ENCODE data around the gene PRMT3.

Gene PRMT3

GRCh38 chr11:20458905-20459632, 71.6 kb downstream of the PRMT3 start:
- no peaks in the 10 kb centered on the region for H3K27me3 ChIP-seq (ENCODE audit: control insufficient read depth in 3 of 3, insufficient read depth in 3 of 3, low read depth in 1 of 3, low read length in 3 of 3)

GRCh38 chr11:20459865-20460264, 72.3 kb downstream of the PRMT3 start:
- Histone ChIP-seq H3K4ac (ENCODE audit: low read length) (no peak overlapping the region), H4K91ac (ENCODE audit: low read depth, low read length, poor library complexity) (no peak overlapping the region), H3K27me3 (ENCODE audit: control insufficient read depth in 3 of 3, insufficient read depth in 3 of 3, low read depth in 1 of 3, low read length in 3 of 3) (no peaks in the 10 kb centered on the region), H3K4me1 (ENCODE audit: control insufficient read depth in 2 of 2, insufficient read depth in 1 of 2, low read depth in 1 of 2, low read length in 2 of 2) (no peaks in the 10 kb centered on the region), H3K23ac (ENCODE audit: low read depth, low read length, poor library complexity) (no peak overlapping the region), H3K79me1 (ENCODE audit: low read depth, low read length) (no peaks in the 10 kb centered on the region), H3K4me3 (ENCODE audit: low read length in 2 of 2) (no peak overlapping the region), H3K18ac (ENCODE audit: low read length) (no peak overlapping the region), H2AFZ (ENCODE audit: low read length) (no peak overlapping the region), H3K9ac (ENCODE audit: low read depth, low read length, poor library complexity) (no peak overlapping the region), H2BK12ac (ENCODE audit: low read length) (no peak overlapping the region), H4K8ac (ENCODE audit: low read depth, low read length) (no peak overlapping the region), H3K14ac (ENCODE audit: low read length) (no peak overlapping the region), H2BK15ac (ENCODE audit: low read length) (no peak overlapping the region), H3K27ac (replicated peaks; ENCODE audit: low read length) (no peak overlapping the region), H3K4me2 (ENCODE audit: insufficient read depth, low read length, poor library complexity, severe bottlenecking) (no peak overlapping the region), H2BK5ac (ENCODE audit: low read length) (no peak overlapping the region), H3K9me3 (replicated peaks in 1 of 2; ENCODE audit: control insufficient read depth in 2 of 2, insufficient read depth in 1 of 2, low read depth in 1 of 2, low read length in 2 of 2) (no peaks in the 10 kb centered on the region), H2AK5ac (ENCODE audit: low read depth, low read length) (no peak overlapping the region), H3K36me3 (replicated peaks in 1 of 2; ENCODE audit: control insufficient read depth in 2 of 2, insufficient read depth in 2 of 2, low read length in 2 of 2) (peaks cover 0 to 12% of the 10 kb centered on the region in 2 donors), H2BK120ac (ENCODE audit: low read depth, low read length) (no peak overlapping the region)
- no CpG with 5 or more reads among the region's 5 CpGs for WGBS, 2 donors (ENCODE audit: extremely low coverage in 2 of 2, insufficient read length in 2 of 2, insufficient replicate concordance in 1 of 2)
- DNase-seq (ENCODE audit: low spot score), result no peak

More at GRCh38 chr11:20458905-20459632, 71.6 kb downstream of the PRMT3 start:
- no peak overlapping the region for H2BK5ac ChIP-seq (ENCODE audit: low read length)
- no peak overlapping the region for H4K91ac ChIP-seq (ENCODE audit: low read depth, low read length, poor library complexity)
- H3K4me2 ChIP-seq (ENCODE audit: insufficient read depth, low read length, poor library complexity, severe bottlenecking), result no peak overlapping the region
- no peak overlapping the region for H4K8ac ChIP-seq (ENCODE audit: low read depth, low read length)
- H2BK12ac ChIP-seq (ENCODE audit: low read length), result no peak overlapping the region
- no peaks in the 10 kb centered on the region for H3K4me1 ChIP-seq (ENCODE audit: control insufficient read depth in 2 of 2, insufficient read depth in 1 of 2, low read depth in 1 of 2, low read length in 2 of 2)
- H3K9ac ChIP-seq (ENCODE audit: low read depth, low read length, poor library complexity), result no peak overlapping the region
- H3K14ac ChIP-seq (ENCODE audit: low read length), result no peak overlapping the region
- DNase-seq (ENCODE audit: low spot score), result no peak
- peaks cover 0 to 6% of the 10 kb centered on the region in 2 donors for H3K36me3 ChIP-seq (replicated peaks in 1 of 2; ENCODE audit: control insufficient read depth in 2 of 2, insufficient read depth in 2 of 2, low read length in 2 of 2)
- no peak overlapping the region for H3K23ac ChIP-seq (ENCODE audit: low read depth, low read length, poor library complexity)
- no peak overlapping the region for H2AK5ac ChIP-seq (ENCODE audit: low read depth, low read length)
- WGBS, 2 donors (ENCODE audit: extremely low coverage in 2 of 2, insufficient read length in 2 of 2, insufficient replicate concordance in 1 of 2), result no CpG with 5 or more reads among the region's 1 CpG
- H3K9me3 ChIP-seq (replicated peaks in 1 of 2; ENCODE audit: control insufficient read depth in 2 of 2, insufficient read depth in 1 of 2, low read depth in 1 of 2, low read length in 2 of 2), result no peaks in the 10 kb centered on the region
- no peak overlapping the region for H3K4ac ChIP-seq (ENCODE audit: low read length)
- no peak overlapping the region for H2AFZ ChIP-seq (ENCODE audit: low read length)
- no peaks in the 10 kb centered on the region for H3K79me1 ChIP-seq (ENCODE audit: low read depth, low read length)
- H2BK15ac ChIP-seq (ENCODE audit: low read length), result no peak overlapping the region
- no peak overlapping the region for H3K18ac ChIP-seq (ENCODE audit: low read length)
- no peak overlapping the region for H3K4me3 ChIP-seq (ENCODE audit: low read length in 2 of 2)
- no peak overlapping the region for H2BK120ac ChIP-seq (ENCODE audit: low read depth, low read length)
- no peak overlapping the region for H3K27ac ChIP-seq (replicated peaks; ENCODE audit: low read length)

GRCh38 chr11:20464518-20464917, 77.0 kb downstream of the PRMT3 start:
- no peak overlapping the region for H3K9ac ChIP-seq (ENCODE audit: low read depth, low read length, poor library complexity)
- no peaks in the 10 kb centered on the region for H3K4me1 ChIP-seq (ENCODE audit: control insufficient read depth in 2 of 2, insufficient read depth in 1 of 2, low read depth in 1 of 2, low read length in 2 of 2)
- H3K36me3 ChIP-seq (replicated peaks in 1 of 2; ENCODE audit: control insufficient read depth in 2 of 2, insufficient read depth in 2 of 2, low read length in 2 of 2), result peaks cover 0 to 24% of the 10 kb centered on the region in 2 donors
- H3K23ac ChIP-seq (ENCODE audit: low read depth, low read length, poor library complexity), result no peak overlapping the region
- H2BK15ac ChIP-seq (ENCODE audit: low read length), result no peak overlapping the region
- H2BK5ac ChIP-seq (ENCODE audit: low read length), result no peak overlapping the region
- H3K4me2 ChIP-seq (ENCODE audit: insufficient read depth, low read length, poor library complexity, severe bottlenecking), result no peak overlapping the region
- H2AK5ac ChIP-seq (ENCODE audit: low read depth, low read length), result no peak overlapping the region
- DNase-seq (ENCODE audit: low spot score), result no peak
- H3K14ac ChIP-seq (ENCODE audit: low read length), result no peak overlapping the region
- no peak overlapping the region for H3K4me3 ChIP-seq (ENCODE audit: low read length in 2 of 2)
- no peak overlapping the region for H2BK120ac ChIP-seq (ENCODE audit: low read depth, low read length)
- no peak overlapping the region for H3K4ac ChIP-seq (ENCODE audit: low read length)
- no peaks in the 10 kb centered on the region for H3K27me3 ChIP-seq (ENCODE audit: control insufficient read depth in 3 of 3, insufficient read depth in 3 of 3, low read depth in 1 of 3, low read length in 3 of 3)
- H3K18ac ChIP-seq (ENCODE audit: low read length), result no peak overlapping the region
- no CpG with 5 or more reads among the region's 2 CpGs for WGBS, 2 donors (ENCODE audit: extremely low coverage in 2 of 2, insufficient read length in 2 of 2, insufficient replicate concordance in 1 of 2)
- H3K9me3 ChIP-seq (replicated peaks in 1 of 2; ENCODE audit: control insufficient read depth in 2 of 2, insufficient read depth in 1 of 2, low read depth in 1 of 2, low read length in 2 of 2), result no peaks in the 10 kb centered on the region
- no peaks in the 10 kb centered on the region for H3K79me1 ChIP-seq (ENCODE audit: low read depth, low read length)
- H4K91ac ChIP-seq (ENCODE audit: low read depth, low read length, poor library complexity), result no peak overlapping the region
- H4K8ac ChIP-seq (ENCODE audit: low read depth, low read length), result no peak overlapping the region
- H3K27ac ChIP-seq (replicated peaks; ENCODE audit: low read length), result no peak overlapping the region
- no peak overlapping the region for H2AFZ ChIP-seq (ENCODE audit: low read length)
- H2BK12ac ChIP-seq (ENCODE audit: low read length), result no peak overlapping the region

GRCh38 chr11:20467487-20468185, 80.1 kb downstream of the PRMT3 start:
- H3K4ac ChIP-seq (ENCODE audit: low read length), result no peak overlapping the region
- H3K4me1 ChIP-seq (ENCODE audit: control insufficient read depth in 2 of 2, insufficient read depth in 1 of 2, low read depth in 1 of 2, low read length in 2 of 2), result no peaks in the 10 kb centered on the region
- no peak overlapping the region for H3K23ac ChIP-seq (ENCODE audit: low read depth, low read length, poor library complexity)
- H4K91ac ChIP-seq (ENCODE audit: low read depth, low read length, poor library complexity), result no peak overlapping the region
- no peak overlapping the region for H3K4me2 ChIP-seq (ENCODE audit: insufficient read depth, low read length, poor library complexity, severe bottlenecking)
- no peak overlapping the region for H4K8ac ChIP-seq (ENCODE audit: low read depth, low read length)
- no peak overlapping the region for H2BK15ac ChIP-seq (ENCODE audit: low read length)
- H3K9me3 ChIP-seq (replicated peaks in 1 of 2; ENCODE audit: control insufficient read depth in 2 of 2, insufficient read depth in 1 of 2, low read depth in 1 of 2, low read length in 2 of 2), result peaks cover 0 to 5% of the 10 kb centered on the region in 2 donors
- peaks cover 0 to 24% of the 10 kb centered on the region in 2 donors for H3K36me3 ChIP-seq (replicated peaks in 1 of 2; ENCODE audit: control insufficient read depth in 2 of 2, insufficient read depth in 2 of 2, low read length in 2 of 2)
- no peak overlapping the region for H2BK12ac ChIP-seq (ENCODE audit: low read length)
- H3K14ac ChIP-seq (ENCODE audit: low read length), result no peak overlapping the region
- no peak overlapping the region for H3K9ac ChIP-seq (ENCODE audit: low read depth, low read length, poor library complexity)
- H2AK5ac ChIP-seq (ENCODE audit: low read depth, low read length), result no peak overlapping the region
- no peak overlapping the region for H2AFZ ChIP-seq (ENCODE audit: low read length)
- no peak overlapping the region for H3K18ac ChIP-seq (ENCODE audit: low read length)
- no peak overlapping the region for H3K27ac ChIP-seq (replicated peaks; ENCODE audit: low read length)
- no peaks in the 10 kb centered on the region for H3K79me1 ChIP-seq (ENCODE audit: low read depth, low read length)
- no peak overlapping the region for H2BK5ac ChIP-seq (ENCODE audit: low read length)
- no peak overlapping the region for H3K4me3 ChIP-seq (ENCODE audit: low read length in 2 of 2)
- H2BK120ac ChIP-seq (ENCODE audit: low read depth, low read length), result no peak overlapping the region
- no peaks in the 10 kb centered on the region for H3K27me3 ChIP-seq (ENCODE audit: control insufficient read depth in 3 of 3, insufficient read depth in 3 of 3, low read depth in 1 of 3, low read length in 3 of 3)
- DNase-seq (ENCODE audit: low spot score), result no peak
- 100% methylated on average over 1 of the region's 6 CpGs; no CpG with 5 or more reads in 1 of the 2 donors for WGBS, 2 donors (ENCODE audit: extremely low coverage in 2 of 2, insufficient read length in 2 of 2, insufficient replicate concordance in 1 of 2)
